ENCODE measurements around the gene KRTAP7-1. TPM values are rescaled to one million over a fixed set of nuclear protein-coding genes. Genes with fewer than 3 reads are reported as not detected.

Gene KRTAP7-1
- polyA plus RNA-seq, 1 of the 3 experiments (the other 2 are of a cell fraction), result not detected

DNA sequence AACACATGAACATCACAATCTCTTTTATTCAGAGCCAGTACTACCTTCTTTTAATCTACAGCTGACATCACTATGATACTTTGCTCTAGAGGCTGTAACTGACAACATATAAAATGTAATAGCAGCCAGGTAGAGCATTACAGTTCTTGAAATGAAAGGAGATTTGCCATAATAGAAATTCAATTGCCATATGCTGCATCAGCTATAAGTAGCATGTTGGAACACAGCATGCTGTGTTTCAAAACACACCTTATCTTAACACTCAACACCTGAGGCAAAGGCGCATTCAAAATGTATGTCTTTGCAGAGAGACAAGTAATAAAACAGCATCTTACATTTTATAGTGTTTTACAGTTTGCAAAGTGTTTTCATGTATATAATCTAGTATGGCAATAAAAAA lies 50.3 kb downstream of the KRTAP7-1 start:
- H3K4me1 ChIP-seq (ENCODE audit: control insufficient read depth in 1 of 2, insufficient read depth in 2 of 2, low read depth in 1 of 2, low read length in 1 of 2), result no peaks in the 10 kb centered on the region
- CTCF ChIA-PET, result no interaction called here
- no peaks in the 10 kb centered on the region for H3K79me2 ChIP-seq (ENCODE audit: insufficient read depth)
- no peaks in the 10 kb centered on the region for H4K20me1 ChIP-seq (ENCODE audit: insufficient read depth)
- no peak overlapping the region for H3K4me3 ChIP-seq (ENCODE audit: low read depth in 2 of 2, low read length in 1 of 2)
- POLR2A ChIA-PET, result no interaction called here
- H3K4me2 ChIP-seq, result no peak overlapping the region
- no peak for DNase-seq
- WGBS (ENCODE audit: low lambda C conversion rate), result 4% methylated on average over 1 of the region's 1 CpG
- H2AFZ ChIP-seq (ENCODE audit: low read depth), result no peak overlapping the region
- no peak for TF ChIP-seq YY1 (IDR thresholded peaks at IDR 0.05; ENCODE audit: low read depth)
- TF ChIP-seq GABPA (IDR thresholded peaks at IDR 0.05; ENCODE audit: low read depth), result no peak
- TF ChIP-seq GATA2 (CRISPR knock-in tag; IDR thresholded peaks at IDR 0.05), result no peak
- TF ChIP-seq FOSL2 (IDR thresholded peaks at IDR 0.05; ENCODE audit: borderline replicate concordance, low read depth), result no peak
- peaks cover 20% of the 10 kb centered on the region; the same call in 1 of the 2 replicates for H3K27me3 ChIP-seq (ENCODE audit: insufficient read depth)
- no peaks in the 10 kb centered on the region for H3K9me3 ChIP-seq
- no peak overlapping the region for H3K9ac ChIP-seq
- H3K27ac ChIP-seq (ENCODE audit: low read depth in 2 of 2, low read length in 1 of 2), result no peak overlapping the region
- no peaks in the 10 kb centered on the region for H3K36me3 ChIP-seq (replicated peaks in 1 of 2; ENCODE audit: control insufficient read depth in 1 of 2, insufficient read depth in 2 of 2, low read length in 1 of 2)
- H3F3A ChIP-seq (replicated peaks; ENCODE audit: insufficient read depth), result no peaks in the 10 kb centered on the region
- no peaks in the 10 kb centered on the region for H3K9me2 ChIP-seq

Small RNAs within 50 kb of the gene (small RNA-seq; reads per million reads assigned to genes)
- gene KRTAP8-2P (0 reads per million in 7 experiments), gene KRTAP8-3P (0 reads per million in 7 experiments)

Other genes starting within 250 kb of the KRTAP7-1 start
- gene KRTAP22-2, start 239.4 kb downstream of the KRTAP7-1 start, polyA plus RNA-seq (2012; rRNA removed), result not detected in 2 replicates
- not detected in 2 replicates for gene KRTAP6-3, start 237.3 kb downstream of the KRTAP7-1 start, polyA plus RNA-seq (2012; rRNA removed)
- not detected in 2 replicates for gene KRTAP6-2, start 230.9 kb downstream of the KRTAP7-1 start, polyA plus RNA-seq (2012; rRNA removed)
- gene KRTAP22-1, start 228.7 kb downstream of the KRTAP7-1 start, polyA plus RNA-seq (2012; rRNA removed), result not detected in 2 replicates
- gene KRTAP6-1, start 215.8 kb downstream of the KRTAP7-1 start, polyA plus RNA-seq (2012; rRNA removed), result not detected in 2 replicates
- not detected in 2 replicates for gene KRTAP20-1, start 213.3 kb downstream of the KRTAP7-1 start, polyA plus RNA-seq (2012; rRNA removed)
- not detected in 2 replicates for gene KRTAP20-4, start 209.1 kb downstream of the KRTAP7-1 start, polyA plus RNA-seq (2012; rRNA removed)
- not detected in 2 replicates for gene KRTAP20-2, start 194.6 kb downstream of the KRTAP7-1 start, polyA plus RNA-seq (2012; rRNA removed)
- not detected in 2 replicates for gene KRTAP20-3, start 186.9 kb downstream of the KRTAP7-1 start, polyA plus RNA-seq (2012; rRNA removed)
- not detected in 2 replicates for gene KRTAP21-3, start 111.0 kb downstream of the KRTAP7-1 start, polyA plus RNA-seq (2012; rRNA removed)
- gene KRTAP21-2, start 82.5 kb downstream of the KRTAP7-1 start, polyA plus RNA-seq (2012; rRNA removed), result not detected in 2 replicates
- gene KRTAP21-1, start 74.3 kb downstream of the KRTAP7-1 start, polyA plus RNA-seq (2012; rRNA removed), result not detected in 2 replicates
- gene KRTAP8-1, start 16.5 kb downstream of the KRTAP7-1 start, polyA plus RNA-seq (2012; rRNA removed), result not detected in 2 replicates
- not detected in 2 replicates for gene KRTAP11-1, start 51.8 kb upstream of the KRTAP7-1 start, polyA plus RNA-seq (2012; rRNA removed)
- not detected in 2 replicates for gene KRTAP19-8, start 208.7 kb upstream of the KRTAP7-1 start, polyA plus RNA-seq (2012; rRNA removed)

Data from SK-N-SH (cell line).